Measurements from ENCODE around the gene AMH. TPM values are rescaled to one million over a fixed set of nuclear protein-coding genes. Genes with fewer than 3 reads are reported as not detected.
A peak's percentile ranks its signal among the peaks of the same experiment; 100 is the strongest.

Gene AMH
- total RNA-seq, 1 donor from 2014 or later = 5.6 TPM

DNA sequence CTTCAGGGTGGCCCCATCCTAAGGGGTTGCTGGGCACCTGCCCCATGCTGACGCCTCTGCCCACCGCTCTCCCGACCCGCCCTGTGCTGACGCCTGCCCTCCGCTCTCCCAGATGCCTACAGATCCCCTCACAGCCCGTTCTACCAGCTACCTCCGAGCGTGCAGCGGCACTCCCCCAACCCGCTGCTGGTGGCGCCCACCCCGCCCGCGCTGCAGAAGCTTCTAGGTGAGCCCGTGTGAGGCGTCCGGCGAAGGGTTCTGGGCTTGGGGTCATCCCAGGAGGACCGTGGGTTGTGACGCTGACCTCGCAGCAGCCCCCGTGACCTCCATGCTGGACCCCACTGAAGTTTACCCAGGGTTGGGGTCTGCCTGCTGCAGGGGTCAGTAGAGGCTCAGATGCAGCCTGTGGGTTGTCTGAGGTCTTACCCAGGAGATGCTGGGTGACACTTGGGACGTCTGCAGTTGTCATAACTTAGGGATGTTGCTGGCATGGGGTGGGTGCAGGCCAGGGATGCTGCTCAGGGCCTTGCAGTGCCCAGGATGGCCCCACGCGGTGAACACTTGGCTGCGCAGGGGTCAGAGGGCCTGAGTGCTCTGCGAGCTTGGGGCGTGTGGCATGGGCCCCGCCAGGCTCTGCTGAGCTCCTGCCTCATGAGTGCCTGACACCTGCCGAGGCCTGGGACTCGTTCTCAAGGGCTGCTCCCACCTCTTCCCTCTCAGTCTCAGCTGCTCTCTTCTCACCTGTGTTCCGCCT is 38.0 kb upstream of the AMH start:
- Mint-ChIP-seq H3K27me3 (ENCODE audit: unreplicated experiment) (peaks cover 7% of the 10 kb centered on the region), H3K9me3 (ENCODE audit: unreplicated experiment) (no peaks in the 10 kb centered on the region), H3K4me1 (ENCODE audit: unreplicated experiment) (peaks cover 3% of the 10 kb centered on the region), H3K27ac (ENCODE audit: unreplicated experiment) (no peak overlapping the region), H3K36me3 (ENCODE audit: low read depth, unreplicated experiment) (peaks cover 30% of the 10 kb centered on the region), H3K4me3 (ENCODE audit: unreplicated experiment) (peak overlapping the region; percentile 71)
- TF ChIP-seq, protein P1, sequence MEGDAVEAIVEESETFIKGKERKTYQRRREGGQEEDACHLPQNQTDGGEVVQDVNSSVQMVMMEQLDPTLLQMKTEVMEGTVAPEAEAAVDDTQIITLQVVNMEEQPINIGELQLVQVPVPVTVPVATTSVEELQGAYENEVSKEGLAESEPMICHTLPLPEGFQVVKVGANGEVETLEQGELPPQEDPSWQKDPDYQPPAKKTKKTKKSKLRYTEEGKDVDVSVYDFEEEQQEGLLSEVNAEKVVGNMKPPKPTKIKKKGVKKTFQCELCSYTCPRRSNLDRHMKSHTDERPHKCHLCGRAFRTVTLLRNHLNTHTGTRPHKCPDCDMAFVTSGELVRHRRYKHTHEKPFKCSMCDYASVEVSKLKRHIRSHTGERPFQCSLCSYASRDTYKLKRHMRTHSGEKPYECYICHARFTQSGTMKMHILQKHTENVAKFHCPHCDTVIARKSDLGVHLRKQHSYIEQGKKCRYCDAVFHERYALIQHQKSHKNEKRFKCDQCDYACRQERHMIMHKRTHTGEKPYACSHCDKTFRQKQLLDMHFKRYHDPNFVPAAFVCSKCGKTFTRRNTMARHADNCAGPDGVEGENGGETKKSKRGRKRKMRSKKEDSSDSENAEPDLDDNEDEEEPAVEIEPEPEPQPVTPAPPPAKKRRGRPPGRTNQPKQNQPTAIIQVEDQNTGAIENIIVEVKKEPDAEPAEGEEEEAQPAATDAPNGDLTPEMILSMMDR (IDR thresholded peaks at IDR 0.05; ENCODE audit: unreplicated experiment) = no peak
- DNase-seq (ENCODE audit: low spot score) = no peak

DNA sequence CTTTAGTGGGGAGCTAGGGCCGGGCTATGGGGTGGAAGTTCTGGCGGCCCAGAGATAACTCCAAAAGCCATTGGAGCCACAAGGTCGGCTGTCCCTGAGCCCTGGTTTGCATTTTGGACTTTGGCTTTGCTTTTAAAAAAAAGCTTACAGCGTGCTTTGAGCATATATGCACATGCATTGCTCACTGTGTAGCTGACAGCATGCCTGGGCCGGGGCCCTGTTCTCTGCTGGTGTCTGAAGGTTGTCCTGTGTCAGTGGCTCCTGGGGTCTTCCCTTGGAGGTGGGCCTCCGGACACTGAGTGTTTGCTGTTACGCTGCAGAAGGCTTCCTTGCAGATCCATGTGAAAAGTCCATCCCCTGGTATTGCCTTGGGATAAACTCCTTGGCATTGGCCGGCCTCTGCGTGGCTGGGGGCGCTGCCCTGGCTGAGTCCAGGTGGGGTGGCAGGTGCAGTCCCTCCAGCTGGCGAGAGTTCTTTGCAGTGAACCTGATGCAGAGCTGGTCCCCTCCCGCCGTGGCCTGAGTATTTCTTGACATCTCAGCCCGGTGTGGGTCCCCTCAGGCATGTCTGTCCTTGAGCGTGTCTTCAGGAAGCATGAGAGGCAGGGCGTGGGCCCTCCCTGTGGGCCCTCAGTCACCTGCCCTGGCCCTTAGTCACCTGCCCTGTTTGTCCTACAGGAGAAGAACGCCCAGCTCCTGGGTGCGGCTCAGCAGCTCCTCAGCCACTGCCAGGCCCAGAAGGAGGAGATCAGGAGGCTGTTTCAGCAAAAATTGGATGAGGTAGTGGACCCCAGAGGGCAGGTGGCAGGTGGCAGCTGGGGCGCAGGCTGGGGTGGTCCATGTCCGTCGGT is 36.0 kb upstream of the AMH start:
- Mint-ChIP-seq H3K9me3 (ENCODE audit: unreplicated experiment) (no peaks in the 10 kb centered on the region), H3K4me3 (ENCODE audit: unreplicated experiment) (peak overlapping the region; percentile 67), H3K27me3 (ENCODE audit: unreplicated experiment) (peaks cover 7% of the 10 kb centered on the region), H3K4me1 (ENCODE audit: unreplicated experiment) (peaks cover 3% of the 10 kb centered on the region), H3K36me3 (ENCODE audit: low read depth, unreplicated experiment) (peaks cover 30% of the 10 kb centered on the region), H3K27ac (ENCODE audit: unreplicated experiment) (no peak overlapping the region)
- TF ChIP-seq, protein P1 (IDR thresholded peaks at IDR 0.05; ENCODE audit: unreplicated experiment) = no peak
- no peak for DNase-seq (ENCODE audit: low spot score)

DNA sequence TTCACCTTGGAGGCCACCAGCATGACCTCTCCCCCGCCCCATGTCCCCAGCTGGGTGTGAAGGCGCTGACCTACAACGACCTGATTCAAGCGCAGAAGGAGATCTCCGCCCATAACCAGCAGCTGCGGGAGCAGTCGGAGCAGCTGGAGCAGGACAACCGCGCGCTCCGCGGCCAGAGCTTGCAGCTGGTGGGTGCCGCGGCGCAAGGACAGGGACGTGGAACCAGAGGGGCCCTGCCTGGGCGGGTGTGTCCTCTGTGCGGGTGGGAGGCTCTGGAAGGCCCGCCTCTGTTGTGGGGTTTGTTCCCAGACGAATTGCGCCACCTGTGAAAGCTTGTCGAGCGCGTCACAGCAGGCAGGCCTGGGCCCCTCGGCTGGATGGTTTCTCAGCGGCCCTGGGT is 35.3 kb upstream of the AMH start:
- Mint-ChIP-seq H3K4me3 (ENCODE audit: unreplicated experiment) (no peak overlapping the region), H3K27ac (ENCODE audit: unreplicated experiment) (no peak overlapping the region), H3K9me3 (ENCODE audit: unreplicated experiment) (no peaks in the 10 kb centered on the region), H3K4me1 (ENCODE audit: unreplicated experiment) (peaks cover 3% of the 10 kb centered on the region), H3K27me3 (ENCODE audit: unreplicated experiment) (peaks cover 5% of the 10 kb centered on the region), H3K36me3 (ENCODE audit: low read depth, unreplicated experiment) (peaks cover 30% of the 10 kb centered on the region)
- TF ChIP-seq, protein P1 (IDR thresholded peaks at IDR 0.05; ENCODE audit: unreplicated experiment) = no peak
- DNase-seq (ENCODE audit: low spot score) = no peak

DNA sequence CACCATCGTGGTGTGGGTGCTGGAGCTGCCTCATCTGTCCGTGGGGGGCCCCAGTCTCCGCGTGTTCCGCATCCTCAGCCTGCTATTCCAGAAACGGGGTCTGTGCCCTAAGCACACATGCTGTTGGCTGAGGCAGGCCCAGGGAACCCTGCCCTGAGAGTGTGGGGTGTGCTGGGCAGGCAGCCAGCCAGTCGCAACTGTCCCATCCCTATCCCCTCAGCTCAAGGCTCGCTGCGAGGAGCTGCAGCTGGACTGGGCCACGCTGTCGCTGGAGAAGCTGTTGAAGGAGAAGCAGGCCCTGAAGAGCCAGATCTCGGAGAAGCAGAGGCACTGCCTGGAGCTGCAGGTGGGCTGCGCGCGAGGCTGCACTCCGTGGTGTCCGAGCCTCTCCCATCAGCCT is 34.9 kb upstream of the AMH start:
- Mint-ChIP-seq H3K27me3 (ENCODE audit: unreplicated experiment) (peaks cover 1% of the 10 kb centered on the region), H3K36me3 (ENCODE audit: low read depth, unreplicated experiment) (peaks cover 30% of the 10 kb centered on the region), H3K27ac (ENCODE audit: unreplicated experiment) (no peak overlapping the region), H3K9me3 (ENCODE audit: unreplicated experiment) (no peaks in the 10 kb centered on the region), H3K4me1 (ENCODE audit: unreplicated experiment) (peaks cover 3% of the 10 kb centered on the region), H3K4me3 (ENCODE audit: unreplicated experiment) (no peak overlapping the region)
- TF ChIP-seq, protein P1 (IDR thresholded peaks at IDR 0.05; ENCODE audit: unreplicated experiment) = no peak
- DNase-seq (ENCODE audit: low spot score) = no peak
